ENCODE measurements around the gene TBX19.

The TBX19 gene

GRCh38 chr1:168281603-168282325, 1.1 kb downstream of the TBX19 start:
- DNase-seq: no peak

- DNase-seq: peak; percentile 17
Measured at GRCh38 chr1:168285521-168285790, 4.8 kb downstream of the TBX19 start.

- no peak for DNase-seq
Measured at GRCh38 chr1:168285971-168286927, 5.6 kb downstream of the TBX19 start.

GRCh38 chr1:168287237-168287664, 6.6 kb downstream of the TBX19 start:
- peak; percentile 6 for DNase-seq

GRCh38 chr1:168288311-168289052, 7.8 kb downstream of the TBX19 start:
- DNase-seq: no peak

GRCh38 chr1:168291222-168291837, 10.7 kb downstream of the TBX19 start:
- peak; percentile 16 for DNase-seq

GRCh38 chr1:168293356-168293755, 12.7 kb downstream of the TBX19 start:
- no peak for DNase-seq

- DNase-seq: no peak
Measured at GRCh38 chr1:168295411-168296114, 14.9 kb downstream of the TBX19 start.

- no peak for DNase-seq
Measured at GRCh38 chr1:168297019-168297730, 16.5 kb downstream of the TBX19 start.

- no peak for DNase-seq
Measured at GRCh38 chr1:168298446-168298845, 17.8 kb downstream of the TBX19 start.

GRCh38 chr1:168300626-168301025, 19.9 kb downstream of the TBX19 start:
- no peak for DNase-seq

GRCh38 chr1:168301664-168302320, 21.1 kb downstream of the TBX19 start:
- no peak for DNase-seq

- DNase-seq: no peak
Measured at GRCh38 chr1:168303716-168304540, 23.3 kb downstream of the TBX19 start.

- peak; percentile 70 for DNase-seq
Measured at GRCh38 chr1:168304865-168305264, 24.2 kb downstream of the TBX19 start.

- DNase-seq: no peak
Measured at GRCh38 chr1:168312718-168313604, 32.3 kb downstream of the TBX19 start.

- DNase-seq: no peak
Measured at GRCh38 chr1:168316142-168316541, 35.5 kb downstream of the TBX19 start.

GRCh38 chr1:168317309-168317708, 36.6 kb downstream of the TBX19 start:
- no peak for DNase-seq

GRCh38 chr1:168319691-168320090, 39.0 kb downstream of the TBX19 start:
- no peak for DNase-seq

GRCh38 chr1:168320149-168320548, 39.5 kb downstream of the TBX19 start:
- no peak for DNase-seq
